Right lobe of liver (tissue), 6 donors: ENCODE results near the gene BCKDHA. TPM values are rescaled to one million over a fixed set of nuclear protein-coding genes. Genes with fewer than 3 reads are reported as not detected.

Experiments used
- ATAC-seq, 4 donors: fragments of 200-7000 bp; cut with Tn5 transposase; one replicate each; pipeline ENCODE4 v1.9.1; 2020; ENCODE audit warnings: mild to moderate bottlenecking in 4 of 4, moderate library complexity in 4 of 4
- DNase-seq, 3 donors: peaks; one replicate each; pipeline ENCODE4 v3.0.0-alpha.2; 2020
- H3K27ac ChIP-seq, 3 donors: fragments of 200-600 bp; one replicate each; pipeline ENCODE4 v1.8.0; 2022
- H3K27me3 ChIP-seq, 2 donors: fragments of 200-600 bp; one replicate each; pipeline ENCODE4 v1.8.0; 2022
- H3K36me3 ChIP-seq, 4 donors: fragments of 200-600 bp; sonication (generic) in 1 of 4; one replicate each; pipeline versions ENCODE4 v1.5.1 to v1.8.0; 2017 to 2022; ENCODE audit warnings: control low read depth in 1 of 4
- H3K4me1 ChIP-seq, 4 donors: fragments of 200-600 bp; sonication (generic) in 1 of 4; one replicate each; pipeline versions ENCODE4 v1.5.1 to v1.8.0; 2017 to 2022; ENCODE audit warnings: control low read depth in 1 of 4
- H3K4me3 ChIP-seq, 3 donors: fragments of 200-600 bp; one replicate each; pipeline ENCODE4 v1.8.0; 2022
- H3K9me3 ChIP-seq, 4 donors: fragments of 200-600 bp; sonication (generic) in 1 of 4; one replicate each; pipeline versions ENCODE4 v1.5.1 to v1.8.0; 2017 to 2022; ENCODE audit warnings: control low read depth in 1 of 4
- CTCF ChIP-seq, 4 donors: fragments of 200-600 bp in 3 of 4; fragments of 450-650 bp in 1 of 4; IDR thresholded peaks; one replicate each; pipeline versions ENCODE4 v1.5.1 to v1.8.0; 2016 to 2022; ENCODE audit warnings: antibody characterized with exemption in 4 of 4, mild to moderate bottlenecking in 2 of 4
- POLR2A ChIP-seq: fragments of 450-650 bp; IDR thresholded peaks from one replicate; pipeline ENCODE4 v1.6.1; 2017; ENCODE audit warnings: antibody characterized with exemption, mild to moderate bottlenecking
- WGBS: methylation state at CpG from one replicate; pipeline ENCODE4 v1.1.6; 2018; ENCODE audit warnings: low coverage, low lambda C conversion rate; ENCODE audit not compliant: insufficient coverage; ENCODE audit errors: missing lambda C conversion rate; 5-methylcytosine and 5-hydroxymethylcytosine counted together
- intact Hi-C, 2 donors: fragments of 100-400 bp; cut with DNase I; formaldehyde crosslinking; loops; one replicate each; pipeline versions ENCODE4 v1.11.2 to v1.14.1; 2022
- total RNA-seq, 6 experiments: library from RNA; depleted of rRNA in 2 of 6; stranded (reverse); fragments of >200 nt in 2 of 6; fragmentation: NEBNext Ultra II Directional in 3 of 6; extraction: Animal tissue kit (Norgen Biotek cat#: 25700) in 3 of 6; gene quantifications; one replicate each; pipeline versions ENCODE4 v1.1.0 to v1.2.4, GENCODE V29; 2016 to 2023
- donor health status: DM: no; HTN: yes; CAD: no.
- donor health status: DM: no; HTN: no; CAD: no.
- donor health status: DM: no; HTN: no; CAD: no.
- donor health status: DM: no; HTN: yes; CAD: no.
- donor health status: DM: no; HTN: yes; CAD: no.

BCKDHA gene
- total RNA-seq, 6 experiments from 2014 or later = 32.1 to 68.7 (median 48.9) TPM

- DNase-seq = no peak
- Histone ChIP-seq H3K36me3 (peaks cover 0 to 25% (median 4%) of the 10 kb centered on the region in 4 donors), H3K27me3 (no peaks in the 10 kb centered on the region), H3K27ac (no peak overlapping the region), H3K9me3 (no peaks in the 10 kb centered on the region), H3K4me1 (peaks cover 0 to 12% (median 0%) of the 10 kb centered on the region in 4 donors), H3K4me3 (no peak overlapping the region)
- intact Hi-C loops = no loop called here
- 75% methylated on average over 4 of the region's 12 CpGs for WGBS
- no peak for ATAC-seq
- TF ChIP-seq POLR2A (no peak), CTCF (IDR thresholded peaks at IDR 0.05) (no peak)
These were observed 4.8 kb upstream of the BCKDHA start for GRCh38 chr19:41392775-41393174.

- Histone ChIP-seq H3K4me3 (no peak overlapping the region), H3K27ac (no peak overlapping the region), H3K27me3 (no peaks in the 10 kb centered on the region), H3K9me3 (no peaks in the 10 kb centered on the region), H3K36me3 (peaks cover 0 to 15% (median under 1%) of the 10 kb centered on the region in 4 donors), H3K4me1 (peaks cover 0 to 21% (median 4%) of the 10 kb centered on the region in 4 donors)
- intact Hi-C loops = no loop called here
- WGBS = 66% methylated on average over 5 of the region's 6 CpGs
- TF ChIP-seq POLR2A (no peak), CTCF (IDR thresholded peaks at IDR 0.05) (no peak)
- ATAC-seq (no peak), DNase-seq (no peak)
These were observed 2.3 kb upstream of the BCKDHA start for GRCh38 chr19:41395355-41395754.

- H3K27ac ChIP-seq = peak overlapping the region; percentile 94 to 97 (median 97)
- intact Hi-C loops = no loop called here
- peaks cover 0 to 23% (median 4%) of the 10 kb centered on the region in 4 donors for H3K4me1 ChIP-seq
- H3K27me3 ChIP-seq = no peaks in the 10 kb centered on the region
- TF ChIP-seq CTCF (IDR thresholded peaks at IDR 0.05) (no peak), POLR2A (no peak)
- H3K4me3 ChIP-seq = peak overlapping the region; percentile 95 to 96 (median 95)
- 0% methylated on average over 5 of the region's 5 CpGs for WGBS
- ATAC-seq = no peak
- no peaks in the 10 kb centered on the region for H3K36me3 ChIP-seq
- H3K9me3 ChIP-seq = no peaks in the 10 kb centered on the region
- no peak for DNase-seq
These were observed 416 bp downstream of the BCKDHA start for GRCh38 chr19:41398050-41398418.

- no peak for ATAC-seq
- H3K36me3 ChIP-seq = no peaks in the 10 kb centered on the region
- H3K27ac ChIP-seq = no peak overlapping the region
- no peaks in the 10 kb centered on the region for H3K9me3 ChIP-seq
- no peak for DNase-seq
- peaks cover 0 to 28% (median 4%) of the 10 kb centered on the region in 4 donors for H3K4me1 ChIP-seq
- intact Hi-C loops = no loop called here
- 31% methylated on average over 2 of the region's 3 CpGs for WGBS
- TF ChIP-seq CTCF (IDR thresholded peaks at IDR 0.05) (no peak), POLR2A (no peak)
- no peaks in the 10 kb centered on the region for H3K27me3 ChIP-seq
- H3K4me3 ChIP-seq = peak overlapping the region; percentile 95 to 96 (median 95)
These were observed 980 bp downstream of the BCKDHA start for GRCh38 chr19:41398598-41398997.

GRCh38 chr19:41399091-41399490 lies 1.5 kb downstream of the BCKDHA start:
- TF ChIP-seq POLR2A (no peak), CTCF (IDR thresholded peaks at IDR 0.05) (no peak)
- Histone ChIP-seq H3K4me1 (peaks cover 0 to 28% (median 4%) of the 10 kb centered on the region in 4 donors), H3K9me3 (no peaks in the 10 kb centered on the region), H3K36me3 (no peaks in the 10 kb centered on the region), H3K4me3 (peak overlapping the region in 2 of 3 donors; percentile 95), H3K27ac (no peak overlapping the region), H3K27me3 (no peaks in the 10 kb centered on the region)
- WGBS = 91% methylated on average over 3 of the region's 3 CpGs
- ATAC-seq (no peak), DNase-seq (no peak)
- intact Hi-C loops = no loop called here
